GM21737 (cell line): ENCODE data around the gene ATP2C2.

Experiments
- ATAC-seq: cut with Tn5 transposase; IDR thresholded peaks from one replicate; pipeline ENCODE4 v1.9.1; 2021; ENCODE audit warnings: mild to moderate bottlenecking, moderate library complexity; ENCODE audit not compliant: unreplicated experiment

ATP2C2 gene

GRCh38 chr16:84464116-84464515 is 95.8 kb downstream of the ATP2C2 start:
- no peak for ATAC-seq

DNA sequence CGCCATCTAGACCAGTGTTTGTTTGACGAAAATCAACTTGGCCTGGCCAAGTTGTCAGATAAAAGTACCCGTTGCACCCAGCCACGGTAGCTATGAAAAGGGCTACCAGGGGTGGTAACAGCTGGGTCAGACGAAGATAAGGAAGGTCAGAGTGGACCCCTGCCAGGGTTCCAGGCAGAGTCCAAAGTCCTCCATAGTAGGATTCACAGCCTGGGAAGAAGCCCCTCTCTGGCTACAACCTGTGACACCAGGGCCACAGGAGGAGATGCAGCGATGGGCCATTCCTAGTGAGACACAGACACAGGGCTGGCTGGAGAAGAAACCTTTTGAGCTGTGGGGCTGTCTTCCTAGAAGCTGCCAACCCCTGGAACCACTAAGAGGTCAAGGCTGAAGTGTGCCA is 96.8 kb downstream of the ATP2C2 start:
- ATAC-seq: no peak

DNA sequence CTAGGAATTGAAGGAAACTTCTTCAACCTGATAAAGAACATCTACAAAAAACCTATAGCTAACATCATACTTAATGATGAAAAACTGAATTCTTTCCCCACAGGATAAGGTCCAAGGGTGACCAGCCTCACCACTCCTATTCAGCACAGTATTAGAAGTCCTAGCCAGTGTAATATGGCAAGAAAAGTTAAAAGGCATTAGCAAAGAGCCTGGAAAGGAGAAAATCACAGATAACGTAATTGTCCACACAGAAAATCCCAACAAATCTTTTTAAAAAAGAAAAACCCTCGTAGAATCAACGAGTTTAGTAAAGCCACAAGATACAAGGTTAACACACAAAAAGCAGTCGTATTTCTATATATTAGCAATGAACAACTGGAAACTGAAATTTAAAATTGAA is 98.4 kb downstream of the ATP2C2 start:
- no peak for ATAC-seq

DNA sequence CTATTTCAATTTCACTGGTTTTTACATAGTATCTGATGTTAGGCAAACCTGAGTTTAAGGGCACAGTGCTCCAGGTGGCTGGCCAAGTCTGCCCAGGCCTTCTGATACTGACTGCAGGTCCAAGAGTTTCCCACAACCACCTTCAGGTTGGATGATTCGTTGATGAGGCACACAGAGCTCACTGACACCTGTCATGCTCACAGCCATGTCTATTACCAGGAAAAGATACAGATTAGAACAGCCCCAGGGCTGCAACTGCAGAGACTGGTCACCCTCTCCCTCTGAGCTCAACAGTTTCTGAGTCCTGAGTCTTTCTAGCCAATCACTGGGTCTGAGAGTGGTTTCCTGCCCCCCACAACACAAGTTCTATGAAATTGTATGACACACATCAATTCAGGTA is 98.9 kb downstream of the ATP2C2 start:
- no peak for ATAC-seq

DNA sequence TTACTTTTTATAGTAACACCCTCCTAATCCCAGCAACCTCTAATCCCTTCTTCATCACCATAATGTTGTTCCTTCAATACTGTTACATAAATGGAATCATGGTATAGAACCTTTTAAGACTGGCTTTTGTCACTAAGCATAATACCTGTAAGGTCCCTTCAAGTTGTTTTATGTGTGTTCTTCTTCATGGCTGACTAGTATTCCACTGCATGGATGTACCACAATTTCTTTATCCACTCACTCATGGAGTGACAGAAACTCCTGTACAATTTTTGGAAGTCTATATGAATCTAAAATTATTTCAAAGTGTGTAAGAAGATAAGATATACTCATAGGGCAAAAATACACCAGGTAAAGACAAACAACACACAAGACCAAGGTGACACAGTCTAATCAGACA is 99.4 kb downstream of the ATP2C2 start:
- ATAC-seq: no peak

DNA sequence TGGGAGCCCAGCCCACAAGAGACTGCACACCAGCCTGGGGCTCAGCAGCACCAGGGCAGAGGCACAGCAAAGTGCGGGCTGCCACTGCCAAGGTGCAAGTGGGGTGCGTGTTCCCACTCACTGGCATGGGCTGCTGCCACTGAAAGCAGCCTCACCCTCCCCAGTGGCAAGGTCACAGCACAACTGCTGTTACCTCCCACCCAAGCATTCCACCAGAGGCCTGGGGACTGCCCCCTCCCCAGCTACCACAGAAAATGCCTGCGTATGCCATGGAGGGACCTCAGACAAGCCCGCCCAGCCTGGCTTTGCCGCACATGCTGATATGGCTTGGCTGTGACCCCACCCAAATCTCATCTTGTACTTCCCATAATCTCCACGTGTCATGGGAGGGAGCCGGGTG is 103.0 kb downstream of the ATP2C2 start:
- no peak for ATAC-seq

GRCh38 chr16:84471966-84472365 is 103.6 kb downstream of the ATP2C2 start:
- no peak for ATAC-seq

DNA sequence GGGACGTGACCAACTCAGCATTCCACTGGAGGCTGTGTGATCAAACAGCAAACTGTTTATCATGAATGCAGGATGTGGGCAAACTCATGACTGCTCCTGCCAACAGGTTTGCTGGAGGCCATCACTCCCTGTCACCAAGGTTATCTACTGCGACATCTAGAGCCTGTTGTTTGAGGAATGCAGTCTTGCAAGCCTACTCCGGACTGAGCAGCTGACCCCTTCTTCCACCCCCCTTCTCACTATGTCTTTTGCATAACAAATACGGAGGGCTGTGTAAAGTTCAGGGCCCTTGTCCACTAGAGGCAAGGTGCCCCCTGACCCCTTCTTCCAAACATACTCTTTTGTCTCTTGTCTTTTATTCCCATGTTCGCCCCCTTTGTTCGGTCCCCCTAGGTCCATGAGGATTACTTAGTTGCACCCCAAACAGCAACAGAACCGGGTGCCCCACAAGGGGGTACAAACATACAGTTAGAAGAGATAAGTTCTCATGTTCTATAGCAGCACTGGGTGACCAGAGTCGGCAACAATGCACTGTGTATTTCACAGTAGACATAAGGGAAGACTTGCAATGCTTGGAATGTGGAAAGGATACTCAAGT is 107.4 kb downstream of the ATP2C2 start:
- ATAC-seq: no peak

DNA sequence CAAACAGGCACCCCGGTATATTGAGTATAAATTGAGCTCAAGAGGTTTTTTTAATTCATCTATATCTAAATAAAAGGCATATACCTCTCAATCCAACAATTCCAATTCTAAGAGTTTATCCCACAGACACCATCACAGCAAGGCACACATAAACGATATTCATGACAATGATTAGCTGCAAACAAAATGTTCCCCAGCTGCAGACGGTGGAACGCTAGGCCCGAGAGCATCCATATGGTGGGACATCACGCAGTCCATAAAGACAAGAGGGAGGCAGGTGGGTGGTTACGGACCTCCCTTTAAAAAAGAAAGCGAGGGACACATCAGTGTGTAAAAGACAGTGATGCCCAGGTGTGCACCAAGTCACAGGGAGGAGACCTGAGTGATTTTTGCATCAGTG is 108.1 kb downstream of the ATP2C2 start:
- ATAC-seq: no peak

GRCh38 chr16:84477661-84478060 is 109.3 kb downstream of the ATP2C2 start:
- ATAC-seq: no peak

DNA sequence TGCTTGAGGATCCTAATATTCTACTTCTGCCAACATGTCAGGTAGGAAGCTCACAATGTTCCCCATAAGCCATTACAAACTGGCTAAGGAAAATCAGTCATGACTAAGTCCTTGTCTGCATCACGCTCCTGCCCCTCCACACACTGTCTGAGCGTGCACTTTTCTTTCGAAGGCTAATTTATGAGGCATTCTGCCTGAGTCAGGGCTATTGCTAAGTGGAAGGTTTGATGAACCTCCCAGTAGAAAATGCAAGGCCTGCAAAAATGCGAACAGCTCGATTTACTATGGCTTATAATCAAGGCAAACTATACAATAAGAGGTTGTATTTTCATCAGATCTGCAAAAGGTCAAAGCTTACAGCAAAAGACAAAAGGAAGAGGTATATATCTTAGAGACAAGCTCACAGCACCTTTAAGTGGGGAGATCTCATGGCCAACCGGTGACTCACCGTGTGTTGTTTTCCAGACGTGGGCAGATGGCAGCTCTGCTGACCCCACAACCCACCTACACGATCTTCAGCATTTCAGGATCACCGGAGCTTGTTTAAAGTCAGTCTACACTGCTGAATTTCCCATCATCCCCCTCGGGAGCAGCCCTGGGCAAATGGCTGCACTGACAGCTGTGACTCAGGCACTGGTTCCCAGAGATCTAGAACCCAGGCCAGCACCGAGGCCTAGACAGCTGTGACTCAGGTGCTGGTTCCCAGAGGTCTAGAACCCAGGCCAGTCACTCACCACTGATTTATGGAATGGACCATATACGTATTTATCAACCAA is 110.0 kb downstream of the ATP2C2 start:
- ATAC-seq: no peak

DNA sequence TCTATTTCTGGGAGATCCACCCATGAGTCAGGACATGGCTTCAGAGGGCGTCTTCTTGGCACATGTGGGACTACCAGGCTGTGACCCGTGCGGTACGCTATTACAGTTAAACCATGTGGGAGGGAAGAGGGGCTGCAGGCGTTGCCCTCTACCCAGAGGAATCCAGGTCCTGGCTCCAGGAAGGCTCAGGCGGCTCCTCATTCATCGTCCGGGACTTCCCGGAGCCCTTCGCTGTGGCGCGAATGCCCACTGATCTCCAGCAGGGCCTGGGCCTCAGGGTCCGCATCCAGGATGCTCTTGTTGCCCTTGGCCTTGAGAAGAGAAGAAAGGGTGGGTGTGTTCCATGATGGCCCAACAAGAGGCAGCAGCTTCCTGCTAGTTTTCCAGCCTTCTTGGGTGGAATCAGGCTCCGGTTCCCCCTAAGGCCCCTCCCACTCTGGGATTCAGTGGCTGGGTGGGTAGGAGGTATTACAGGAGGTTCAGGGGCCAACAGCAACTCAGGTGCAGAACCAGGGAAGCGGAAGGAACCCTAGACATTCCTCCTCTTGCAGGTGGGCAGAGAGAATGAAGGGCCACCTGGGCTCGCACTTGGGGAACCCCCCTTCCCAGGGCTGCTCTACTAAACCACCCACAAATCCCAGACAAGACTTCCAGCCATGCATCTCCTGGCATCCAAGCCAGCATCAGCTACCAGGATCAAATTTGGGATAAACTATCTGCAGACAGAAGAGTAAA is 111.5 kb downstream of the ATP2C2 start:
- ATAC-seq: no peak

DNA sequence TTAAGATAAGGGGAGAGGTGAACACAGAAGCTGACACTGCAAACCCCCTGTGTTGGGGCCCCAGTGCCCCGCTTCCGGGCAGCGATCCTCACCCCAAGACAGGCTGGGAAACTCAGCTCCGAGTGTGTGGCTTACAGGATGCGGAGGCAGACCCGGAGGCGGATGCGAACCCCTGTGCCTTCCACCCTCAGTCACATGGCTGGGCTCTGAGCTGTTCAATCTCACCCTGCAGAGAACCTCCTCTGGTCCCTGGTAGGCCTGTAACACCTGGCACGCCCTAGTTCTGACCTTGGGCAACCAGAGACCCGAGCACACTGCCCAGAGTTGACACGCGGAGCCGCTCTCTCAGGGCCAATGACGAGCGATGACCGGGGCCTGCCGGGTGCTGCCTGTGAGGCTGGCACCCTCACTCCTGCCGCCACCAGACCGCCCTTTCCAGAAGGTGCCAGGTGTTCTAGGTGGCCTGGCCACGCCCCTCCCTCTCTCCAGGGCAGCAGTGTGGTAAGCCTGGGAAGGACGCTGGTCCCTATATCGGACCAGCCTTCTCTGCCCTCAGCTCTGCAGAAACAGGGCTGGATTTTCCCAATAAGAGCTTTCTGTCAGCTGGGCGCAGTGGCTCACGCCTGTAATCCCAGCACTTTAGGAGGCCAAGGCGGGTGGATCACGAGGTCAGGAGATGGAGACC is 112.9 kb downstream of the ATP2C2 start:
- no peak for ATAC-seq

DNA sequence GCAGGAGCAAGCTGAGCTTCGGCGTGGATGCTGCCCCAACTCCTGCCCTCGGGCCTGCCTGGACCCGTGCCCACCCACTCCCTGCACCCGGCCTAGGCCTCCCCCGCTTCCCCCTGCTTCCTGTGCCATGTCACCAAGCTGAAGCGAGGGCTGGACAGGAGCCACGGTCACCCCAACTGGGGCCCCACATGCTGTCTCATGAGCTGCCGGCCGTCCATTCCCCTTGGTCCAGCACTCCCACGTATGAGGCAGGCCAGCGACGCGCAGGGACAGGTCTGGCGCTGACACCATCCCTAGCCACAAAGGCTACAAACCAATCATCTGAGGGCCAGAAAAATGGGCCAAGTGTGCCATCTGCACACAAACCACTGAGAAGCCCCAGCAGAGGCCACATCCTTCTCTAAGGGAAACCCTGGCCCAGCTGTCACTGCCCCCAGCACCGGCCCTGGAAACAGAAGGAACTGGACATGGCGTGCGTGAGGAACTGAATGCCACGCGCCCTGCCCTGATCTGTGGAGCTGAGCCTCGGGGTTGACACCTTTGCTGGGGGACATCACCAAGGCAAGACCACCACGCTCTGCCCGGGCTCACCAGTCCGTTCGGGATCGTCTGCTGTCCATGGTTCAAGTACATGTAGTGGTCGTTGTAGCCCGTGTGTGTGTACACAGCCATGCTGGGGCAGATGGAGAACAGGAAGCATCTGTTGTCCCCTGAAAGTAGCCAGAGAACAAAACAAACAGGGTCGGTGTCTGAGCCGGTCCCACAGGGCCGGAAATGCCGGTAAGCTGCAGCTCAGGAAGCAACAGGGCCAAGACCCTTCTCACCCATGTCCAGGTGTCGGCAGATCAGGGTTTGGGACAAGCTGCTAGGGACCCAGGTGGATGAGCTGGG is 113.9 kb downstream of the ATP2C2 start:
- no peak for ATAC-seq

DNA sequence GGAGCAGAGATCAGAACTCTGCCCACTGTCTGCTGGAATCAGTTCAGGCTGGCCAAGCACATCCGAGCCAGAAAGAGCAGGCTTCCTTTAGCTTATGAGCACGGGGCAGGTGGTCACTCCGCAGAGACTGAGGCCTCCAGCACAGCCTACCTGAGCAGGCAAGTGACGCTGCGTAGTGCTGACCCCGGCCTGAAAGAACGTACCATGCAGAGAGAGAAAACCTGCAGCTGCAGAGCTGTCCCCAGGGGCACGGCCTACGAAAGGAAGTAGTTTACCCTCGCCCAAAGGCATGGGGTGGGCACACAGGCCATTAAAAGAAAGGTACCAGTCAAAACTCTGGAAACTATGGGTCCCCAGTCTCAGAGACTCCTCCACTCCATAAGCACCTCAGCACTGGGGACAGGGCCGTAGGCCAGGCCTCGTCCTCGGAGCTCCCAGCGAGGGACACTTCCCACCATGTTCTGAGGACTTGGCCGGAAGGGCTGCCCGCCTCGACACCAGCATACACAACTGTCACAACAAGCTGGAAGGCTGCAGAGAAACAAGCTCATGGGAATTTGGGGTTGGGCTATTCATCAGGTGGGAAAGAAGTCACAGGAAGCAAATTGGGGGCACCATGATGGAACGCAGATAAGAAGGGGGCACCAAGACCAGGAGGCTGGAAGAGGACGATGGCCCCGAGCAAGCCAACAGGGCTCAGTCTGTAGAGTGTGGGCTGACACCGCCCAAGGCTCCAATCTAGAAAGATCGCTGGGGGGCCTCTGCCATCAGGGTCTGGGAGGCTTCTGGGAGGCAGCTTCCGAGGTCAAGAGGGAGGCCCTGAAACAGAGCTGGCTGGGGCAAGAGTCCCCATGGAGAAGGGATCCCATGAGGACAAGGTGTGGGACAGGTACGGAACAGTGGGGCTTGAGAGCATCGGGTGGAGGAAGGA is 114.9 kb downstream of the ATP2C2 start:
- ATAC-seq: no peak

DNA sequence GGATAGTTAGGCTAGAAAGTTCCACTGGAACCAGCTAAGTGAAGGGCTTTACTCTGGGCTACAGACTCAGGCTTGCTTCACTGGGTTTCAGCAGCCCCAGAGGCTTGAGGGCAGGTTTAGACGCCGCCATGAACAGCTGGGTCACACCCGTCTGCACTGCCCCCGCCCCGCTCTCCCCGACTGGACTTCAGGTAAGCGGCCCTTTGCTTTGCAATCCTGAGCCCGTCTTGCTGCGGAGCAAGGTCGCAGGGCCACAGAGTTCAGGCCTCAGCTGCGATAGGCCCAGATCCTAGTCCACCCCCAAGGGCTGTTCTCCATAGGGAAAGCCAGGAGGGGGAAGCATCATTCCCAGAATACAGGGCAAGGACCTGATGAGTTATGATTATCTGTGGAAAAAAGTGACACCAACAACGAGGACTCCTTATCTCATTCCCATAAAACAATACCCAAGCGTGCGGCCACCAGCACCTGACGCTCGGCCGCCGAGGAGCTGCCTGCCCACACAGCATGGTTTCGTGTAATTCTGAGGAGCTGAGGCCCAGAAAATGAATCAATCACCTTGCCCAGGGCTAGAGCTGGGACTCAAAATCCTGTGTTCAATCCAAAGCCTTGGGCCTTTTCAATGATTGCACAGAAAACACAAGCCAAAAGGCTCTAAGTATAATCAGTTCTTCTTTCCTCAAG is 115.7 kb downstream of the ATP2C2 start:
- no peak for ATAC-seq

GRCh38 chr16:84484579-84485254 is 116.4 kb downstream of the ATP2C2 start:
- no peak for ATAC-seq

DNA sequence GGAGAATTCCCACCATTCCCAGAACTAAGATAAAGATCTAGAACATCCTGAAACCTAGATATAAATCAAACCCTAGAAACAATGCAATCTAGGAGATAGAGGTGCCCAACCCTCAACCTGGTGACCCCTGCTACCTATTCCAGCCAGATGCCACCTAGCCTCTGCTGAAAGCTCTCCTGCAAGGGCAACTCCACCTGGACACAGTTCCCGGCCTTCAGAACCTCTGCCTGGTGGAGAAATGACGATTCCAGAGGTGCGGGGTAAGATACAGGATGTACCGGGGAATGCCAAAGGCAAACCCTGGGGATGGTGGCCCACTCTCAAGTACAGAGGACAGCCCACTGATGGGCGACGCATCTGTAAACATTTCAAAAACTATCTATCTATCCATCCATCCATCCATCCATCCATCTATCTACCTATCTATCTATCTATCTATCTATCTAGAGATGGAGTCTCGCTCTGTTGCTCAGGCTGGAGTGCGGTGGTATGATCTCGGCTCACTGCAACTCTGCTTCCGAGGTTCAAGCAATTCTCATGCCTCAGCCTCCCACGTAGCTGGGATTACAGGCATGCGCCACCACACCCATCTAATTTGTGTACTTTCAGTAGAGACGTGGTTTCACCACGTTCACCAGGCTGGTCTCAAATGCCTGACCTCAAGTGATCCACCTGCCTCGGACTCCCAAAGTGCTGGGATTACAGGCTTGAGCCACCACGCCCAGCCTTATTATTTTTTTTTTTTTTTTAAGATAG is 117.1 kb downstream of the ATP2C2 start:
- ATAC-seq: no peak
